ENCODE measurements around the gene ZBTB7C. TPM values are rescaled to one million over a fixed set of nuclear protein-coding genes. Genes with fewer than 3 reads are reported as not detected.

The ZBTB7C gene
- total RNA-seq, 1 donor from 2014 or later: 0.61 TPM

DNA sequence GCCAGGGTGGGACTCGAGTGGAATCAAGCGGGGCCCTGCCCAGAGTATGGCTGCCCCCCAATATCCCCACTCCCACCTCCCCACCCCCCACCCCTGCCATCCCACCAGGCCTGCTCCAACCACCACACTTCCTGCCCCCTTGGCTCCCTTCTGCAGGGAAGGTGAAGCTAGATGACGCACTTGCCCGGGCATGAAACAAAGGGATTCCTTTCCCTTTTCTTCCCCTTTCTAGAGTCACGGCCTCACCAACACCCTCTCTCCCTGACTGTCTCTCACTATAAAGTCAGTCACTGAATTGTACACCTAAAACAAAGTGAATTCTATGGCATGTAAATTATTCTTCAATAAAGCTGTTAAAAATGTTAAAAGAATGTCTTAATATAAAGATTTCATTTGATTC, 16.0 kb downstream of the ZBTB7C start:
- no peak for DNase-seq (ENCODE audit: low read depth, low spot score)
- Mint-ChIP-seq H3K27me3 (ENCODE audit: low read depth) (peaks cover 3% of the 10 kb centered on the region), H3K27ac (ENCODE audit: unreplicated experiment) (no peak overlapping the region), H3K4me3 (no peak overlapping the region), H3K4me1 (peaks cover 24% of the 10 kb centered on the region), H3K9me3 (no peaks in the 10 kb centered on the region), H3K36me3 (ENCODE audit: low read depth) (no peaks in the 10 kb centered on the region)
- TF ChIP-seq, protein P1, sequence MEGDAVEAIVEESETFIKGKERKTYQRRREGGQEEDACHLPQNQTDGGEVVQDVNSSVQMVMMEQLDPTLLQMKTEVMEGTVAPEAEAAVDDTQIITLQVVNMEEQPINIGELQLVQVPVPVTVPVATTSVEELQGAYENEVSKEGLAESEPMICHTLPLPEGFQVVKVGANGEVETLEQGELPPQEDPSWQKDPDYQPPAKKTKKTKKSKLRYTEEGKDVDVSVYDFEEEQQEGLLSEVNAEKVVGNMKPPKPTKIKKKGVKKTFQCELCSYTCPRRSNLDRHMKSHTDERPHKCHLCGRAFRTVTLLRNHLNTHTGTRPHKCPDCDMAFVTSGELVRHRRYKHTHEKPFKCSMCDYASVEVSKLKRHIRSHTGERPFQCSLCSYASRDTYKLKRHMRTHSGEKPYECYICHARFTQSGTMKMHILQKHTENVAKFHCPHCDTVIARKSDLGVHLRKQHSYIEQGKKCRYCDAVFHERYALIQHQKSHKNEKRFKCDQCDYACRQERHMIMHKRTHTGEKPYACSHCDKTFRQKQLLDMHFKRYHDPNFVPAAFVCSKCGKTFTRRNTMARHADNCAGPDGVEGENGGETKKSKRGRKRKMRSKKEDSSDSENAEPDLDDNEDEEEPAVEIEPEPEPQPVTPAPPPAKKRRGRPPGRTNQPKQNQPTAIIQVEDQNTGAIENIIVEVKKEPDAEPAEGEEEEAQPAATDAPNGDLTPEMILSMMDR (conservative IDR thresholded peaks at IDR 0.05): no peak

DNA sequence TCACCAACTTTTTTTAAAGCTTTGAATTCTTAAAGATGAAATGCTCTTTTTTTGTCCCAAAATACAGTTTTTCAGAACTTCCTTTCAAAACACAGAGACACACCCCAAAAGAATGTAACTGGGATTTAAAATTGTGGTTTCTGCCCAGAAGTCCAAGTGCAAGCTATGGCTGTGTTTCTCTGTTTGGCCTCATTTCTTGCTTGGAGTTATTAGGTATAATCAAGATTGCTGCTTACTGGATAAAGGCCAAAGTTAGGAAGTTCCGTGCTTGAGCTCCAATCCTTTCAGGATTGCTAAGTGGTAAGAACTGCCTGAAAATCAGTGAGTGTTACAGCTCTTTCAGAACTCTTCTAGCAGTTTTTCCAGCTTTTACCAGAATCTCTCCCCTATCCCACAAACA, 16.9 kb downstream of the ZBTB7C start:
- TF ChIP-seq, protein P1 (conservative IDR thresholded peaks at IDR 0.05): no peak
- no peaks in the 10 kb centered on the region for H3K9me3 Mint-ChIP-seq

DNA sequence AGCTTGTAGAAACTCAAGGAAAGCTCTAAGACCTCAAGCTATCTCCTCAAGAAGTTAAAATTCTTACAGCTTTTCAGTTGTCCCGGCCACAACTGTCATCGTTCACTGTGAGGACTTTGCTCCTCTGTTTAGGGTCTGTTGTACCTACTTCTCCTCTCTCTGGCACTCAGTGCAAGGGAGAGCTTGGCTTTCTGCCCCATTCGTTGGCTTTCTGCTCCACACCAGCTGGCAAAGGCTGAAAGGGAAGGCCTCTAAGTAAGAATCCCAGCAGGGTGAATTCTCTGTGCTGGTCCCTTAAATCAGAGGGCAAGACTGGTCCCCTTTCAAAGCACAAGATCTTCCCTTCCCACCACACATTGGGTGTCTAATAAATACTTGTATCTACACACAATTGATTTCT, 17.3 kb downstream of the ZBTB7C start:
- TF ChIP-seq, protein P1 (conservative IDR thresholded peaks at IDR 0.05): no peak
- H3K27me3 Mint-ChIP-seq (ENCODE audit: low read depth): no peaks in the 10 kb centered on the region
- no peaks in the 10 kb centered on the region for H3K36me3 Mint-ChIP-seq (ENCODE audit: low read depth)
- H3K9me3 Mint-ChIP-seq: no peaks in the 10 kb centered on the region
- H3K4me1 Mint-ChIP-seq: peaks cover 24% of the 10 kb centered on the region
- no peak overlapping the region for H3K4me3 Mint-ChIP-seq
- no peak for DNase-seq (ENCODE audit: low read depth, low spot score)
- no peak overlapping the region for H3K27ac Mint-ChIP-seq (ENCODE audit: unreplicated experiment)

More for the DNA sequence above, 16.9 kb downstream of the ZBTB7C start:
- no peak for DNase-seq (ENCODE audit: low read depth, low spot score)
- H3K4me3 Mint-ChIP-seq: no peak overlapping the region
- no peak overlapping the region for H3K27ac Mint-ChIP-seq (ENCODE audit: unreplicated experiment)
- H3K36me3 Mint-ChIP-seq (ENCODE audit: low read depth): no peaks in the 10 kb centered on the region
- peaks cover 24% of the 10 kb centered on the region for H3K4me1 Mint-ChIP-seq
- H3K27me3 Mint-ChIP-seq (ENCODE audit: low read depth): no peaks in the 10 kb centered on the region

DNA sequence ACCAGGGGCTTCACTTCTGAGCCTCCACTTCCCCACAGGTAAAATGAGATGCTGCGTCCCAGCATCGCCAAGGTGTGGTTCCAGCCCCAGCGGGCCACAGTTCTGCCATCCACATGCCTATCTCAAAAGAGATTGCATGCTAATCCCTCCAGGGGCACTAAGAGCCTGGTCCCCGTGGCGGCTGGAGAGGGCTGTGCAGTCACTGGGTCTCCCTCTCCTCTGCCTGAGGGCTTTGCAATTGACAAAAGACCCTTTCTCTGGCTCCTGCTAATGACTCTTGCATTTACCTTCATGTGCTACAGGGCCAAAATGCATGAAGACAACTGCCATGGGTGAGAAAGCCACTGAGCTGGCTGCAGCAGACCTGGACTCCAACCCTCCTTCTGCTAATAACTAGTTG, 18.5 kb downstream of the ZBTB7C start:
- TF ChIP-seq, protein P1 (conservative IDR thresholded peaks at IDR 0.05): no peak
- H3K9me3 Mint-ChIP-seq: no peaks in the 10 kb centered on the region
- peaks cover 24% of the 10 kb centered on the region for H3K4me1 Mint-ChIP-seq
- H3K4me3 Mint-ChIP-seq: no peak overlapping the region
- no peaks in the 10 kb centered on the region for H3K36me3 Mint-ChIP-seq (ENCODE audit: low read depth)
- no peaks in the 10 kb centered on the region for H3K27me3 Mint-ChIP-seq (ENCODE audit: low read depth)
- no peak for DNase-seq (ENCODE audit: low read depth, low spot score)
- H3K27ac Mint-ChIP-seq (ENCODE audit: unreplicated experiment): no peak overlapping the region

DNA sequence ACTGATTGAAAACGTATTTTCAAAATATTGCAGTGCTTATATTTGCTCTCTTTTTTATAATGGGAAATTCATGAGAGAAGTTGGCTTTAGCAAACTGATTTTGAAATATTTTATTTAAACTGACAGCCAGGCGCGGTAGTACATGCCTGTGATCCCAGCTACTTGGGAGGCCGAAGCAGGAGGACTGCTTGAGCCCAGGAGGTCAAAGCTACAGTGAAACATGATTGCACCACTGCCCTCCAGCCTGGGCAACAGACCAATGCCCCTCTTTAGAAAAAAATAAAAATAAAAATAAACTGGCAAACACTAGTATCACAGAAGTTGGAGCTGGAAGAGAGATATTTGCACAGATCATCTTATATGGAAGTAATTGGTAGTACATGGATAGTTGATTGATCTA, 20.7 kb downstream of the ZBTB7C start:
- TF ChIP-seq, protein P1 (conservative IDR thresholded peaks at IDR 0.05): no peak
- no peak for DNase-seq (ENCODE audit: low read depth, low spot score)
- peaks cover 28% of the 10 kb centered on the region for H3K4me1 Mint-ChIP-seq
- H3K27me3 Mint-ChIP-seq (ENCODE audit: low read depth): no peaks in the 10 kb centered on the region
- H3K36me3 Mint-ChIP-seq (ENCODE audit: low read depth): no peaks in the 10 kb centered on the region
- no peak overlapping the region for H3K4me3 Mint-ChIP-seq
- H3K9me3 Mint-ChIP-seq: no peaks in the 10 kb centered on the region
- H3K27ac Mint-ChIP-seq (ENCODE audit: unreplicated experiment): no peak overlapping the region

DNA sequence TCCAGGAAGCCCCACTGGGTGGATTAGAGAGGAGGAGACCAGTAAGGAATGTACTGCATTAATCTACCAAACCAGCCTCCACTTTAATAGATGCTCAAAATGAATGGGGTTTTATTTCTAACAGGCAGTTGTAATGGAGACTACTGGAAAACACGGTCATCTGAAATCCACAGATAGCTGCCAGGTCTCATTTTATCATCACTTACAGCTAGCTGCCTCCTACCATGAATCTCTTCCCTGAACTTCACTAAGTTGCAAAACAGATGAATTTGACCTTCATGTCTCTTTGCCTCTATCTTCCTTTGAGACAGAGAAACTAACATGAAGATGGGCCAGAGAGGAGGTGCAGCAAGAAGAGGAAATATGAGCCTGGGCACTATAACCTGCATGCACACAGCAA, 21.9 kb downstream of the ZBTB7C start:
- TF ChIP-seq, protein P1 (conservative IDR thresholded peaks at IDR 0.05): no peak
- no peaks in the 10 kb centered on the region for H3K27me3 Mint-ChIP-seq (ENCODE audit: low read depth)
- H3K9me3 Mint-ChIP-seq: no peaks in the 10 kb centered on the region
- H3K4me1 Mint-ChIP-seq: peaks cover 18% of the 10 kb centered on the region
- no peak for DNase-seq (ENCODE audit: low read depth, low spot score)
- no peak overlapping the region for H3K4me3 Mint-ChIP-seq
- no peaks in the 10 kb centered on the region for H3K36me3 Mint-ChIP-seq (ENCODE audit: low read depth)
- no peak overlapping the region for H3K27ac Mint-ChIP-seq (ENCODE audit: unreplicated experiment)

Measured in neural crest cell (in vitro differentiated cells).